Coronary artery (tissue), 2 donors: ENCODE results near the gene KCNAB2.

Source experiments
- DNase-seq: peaks from one replicate; pipeline ENCODE4 v3.0.0-alpha.2; 2017; ENCODE audit warnings: low spot score
- H3K27ac ChIP-seq, 2 donors: fragments of 200-600 bp; sonication (generic); one replicate each; pipeline ENCODE4 v1.5.1; 2016 to 2019
- H3K4me3 ChIP-seq: fragments of 200-600 bp; sonication (generic); 2 replicates; pipeline ENCODE4 v1.5.1; 2016; ENCODE audit warnings: mild to moderate bottlenecking, moderate library complexity
- CTCF ChIP-seq: fragments of 200-600 bp; sonication (generic); IDR thresholded peaks from one replicate; pipeline ENCODE4 v1.5.1; 2019; ENCODE audit warnings: antibody characterized with exemption

KCNAB2 gene

GRCh38 chr1:6005276-6005917, 40.3 kb upstream of the KCNAB2 start:
- no peak for TF ChIP-seq CTCF
- H3K4me3 ChIP-seq = no peak overlapping the region
- no peak for DNase-seq
- H3K27ac ChIP-seq = no peak overlapping the region

- TF ChIP-seq CTCF = no peak
- DNase-seq = no peak
- Histone ChIP-seq H3K4me3 (no peak overlapping the region), H3K27ac (no peak overlapping the region)
Observed at GRCh38 chr1:6006882-6007281, 38.8 kb upstream of the KCNAB2 start.

- no peak for TF ChIP-seq CTCF
- Histone ChIP-seq H3K27ac (no peak overlapping the region), H3K4me3 (no peak overlapping the region)
- no peak for DNase-seq
Observed at GRCh38 chr1:6007318-6008083, 38.2 kb upstream of the KCNAB2 start.

- no peak for TF ChIP-seq CTCF
- no peak overlapping the region for H3K4me3 ChIP-seq
- DNase-seq = no peak
- H3K27ac ChIP-seq = no peak overlapping the region
Observed at GRCh38 chr1:6008084-6008415, 37.6 kb upstream of the KCNAB2 start.

GRCh38 chr1:6008696-6009095, 37.0 kb upstream of the KCNAB2 start:
- Histone ChIP-seq H3K4me3 (no peak overlapping the region), H3K27ac (no peak overlapping the region)
- DNase-seq = no peak
- TF ChIP-seq CTCF = no peak

GRCh38 chr1:6009120-6010040, 36.3 kb upstream of the KCNAB2 start:
- no peak for TF ChIP-seq CTCF
- no peak overlapping the region for H3K27ac ChIP-seq
- DNase-seq = no peak
- H3K4me3 ChIP-seq = no peak overlapping the region
